Cardiac muscle cell (in vitro differentiated cells and primary cell): ENCODE data around the gene STYXL1. TPM values are rescaled to one million over a fixed set of nuclear protein-coding genes. Genes with fewer than 3 reads are reported as not detected.
"Not testable (repeated sequence)": the region's sequence is repeated elsewhere in the genome, so short reads cannot be mapped to it uniquely, and the experiment has no call there.

ENCODE experiments used
- DNase-seq, 2 donors: peaks; one replicate each; pipeline versions ENCODE4 v3.0.0 to v3.0.0-alpha.2; 2010 to 2017; ENCODE audit warnings: low read depth in 1 of 2, low spot score in 1 of 2
- H3K27ac ChIP-seq: fragments of 200-600 bp; sonication (generic); 2 replicates; pipeline ENCODE4 v1.5.1; 2016
- H3K27me3 ChIP-seq: fragments of 200-600 bp; sonication (generic); 2 replicates; pipeline ENCODE4 v1.6.0; 2016; ENCODE audit warnings: control low read depth
- H3K36me3 ChIP-seq: fragments of 200-600 bp; sonication (generic); 2 replicates; pipeline ENCODE4 v1.5.1; 2016; ENCODE audit warnings: control low read depth
- H3K4me1 ChIP-seq: fragments of 200-600 bp; sonication (generic); 2 replicates; pipeline ENCODE4 v1.8.1; 2017; ENCODE audit warnings: low read depth, mild to moderate bottlenecking, mixed run types
- H3K4me3 ChIP-seq: fragments of 200-600 bp; sonication (generic); 2 replicates; pipeline ENCODE4 v1.5.1; 2016; ENCODE audit warnings: mild to moderate bottlenecking
- H3K9me3 ChIP-seq: fragments of 200-600 bp; sonication (generic); 2 replicates; pipeline ENCODE4 v1.5.1; 2017; ENCODE audit warnings: low read depth, mild to moderate bottlenecking, control low read depth
- polyA plus RNA-seq: library from polyadenylated mRNA; unstranded; fragments of >200 nt; fragmentation: Nextera tagmentation; extraction: Ambion mirVana; gene quantifications from 2 replicates; pipeline ENCODE4 v1.2.1, GENCODE V29; 2016
- total RNA-seq: library from RNA; depleted of rRNA; stranded (reverse); fragments of >200 nt; gene quantifications from 2 replicates; pipeline ENCODE4 v1.2.3, GENCODE V29; 2016
- TF ChIP-seq, protein P1 (sequence below): IDR thresholded peaks from 2 replicates; pipeline ENCODE4 v1.5.1; 2012; ENCODE audit warnings: low read depth, mild to moderate bottlenecking, low read length

STYXL1 gene
- total and polyA plus RNA-seq, 2 experiments from 2014 or later = 66.3 to 87.8 TPM

DNA sequence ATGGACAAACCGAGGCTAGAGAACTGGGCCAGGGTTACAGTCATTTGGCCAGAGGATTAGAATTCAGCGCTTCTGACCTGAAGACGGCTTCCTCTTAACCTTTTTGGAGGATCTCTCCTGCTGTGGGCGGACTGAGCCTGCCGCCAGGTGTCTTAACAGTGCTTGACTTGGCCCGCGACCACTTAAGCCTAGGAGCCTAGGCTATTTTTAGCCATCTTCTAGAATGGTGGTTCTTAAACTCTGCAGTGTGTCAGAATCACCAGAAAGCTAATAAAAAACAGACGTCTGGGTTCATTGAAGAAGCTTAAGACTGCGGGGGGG lies 828 bp upstream of the STYXL1 start:
- Histone ChIP-seq H3K4me1 (peaks cover 15% of the 10 kb centered on the region), H3K9me3 (no peaks in the 10 kb centered on the region), H3K27ac (peak overlapping the region; percentile 87), H3K27me3 (no peaks in the 10 kb centered on the region), H3K4me3 (peak overlapping the region; percentile 67), H3K36me3 (peaks cover 7% of the 10 kb centered on the region)
- TF ChIP-seq, protein P1, sequence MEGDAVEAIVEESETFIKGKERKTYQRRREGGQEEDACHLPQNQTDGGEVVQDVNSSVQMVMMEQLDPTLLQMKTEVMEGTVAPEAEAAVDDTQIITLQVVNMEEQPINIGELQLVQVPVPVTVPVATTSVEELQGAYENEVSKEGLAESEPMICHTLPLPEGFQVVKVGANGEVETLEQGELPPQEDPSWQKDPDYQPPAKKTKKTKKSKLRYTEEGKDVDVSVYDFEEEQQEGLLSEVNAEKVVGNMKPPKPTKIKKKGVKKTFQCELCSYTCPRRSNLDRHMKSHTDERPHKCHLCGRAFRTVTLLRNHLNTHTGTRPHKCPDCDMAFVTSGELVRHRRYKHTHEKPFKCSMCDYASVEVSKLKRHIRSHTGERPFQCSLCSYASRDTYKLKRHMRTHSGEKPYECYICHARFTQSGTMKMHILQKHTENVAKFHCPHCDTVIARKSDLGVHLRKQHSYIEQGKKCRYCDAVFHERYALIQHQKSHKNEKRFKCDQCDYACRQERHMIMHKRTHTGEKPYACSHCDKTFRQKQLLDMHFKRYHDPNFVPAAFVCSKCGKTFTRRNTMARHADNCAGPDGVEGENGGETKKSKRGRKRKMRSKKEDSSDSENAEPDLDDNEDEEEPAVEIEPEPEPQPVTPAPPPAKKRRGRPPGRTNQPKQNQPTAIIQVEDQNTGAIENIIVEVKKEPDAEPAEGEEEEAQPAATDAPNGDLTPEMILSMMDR = no peak
- peak in 1 of 2 donors; percentile 75 for DNase-seq

GRCh38 chr7:76047305-76047810 lies 442 bp downstream of the STYXL1 start:
- H3K36me3 ChIP-seq = peaks cover 4% of the 10 kb centered on the region
- no peaks in the 10 kb centered on the region for H3K9me3 ChIP-seq
- no peaks in the 10 kb centered on the region for H3K27me3 ChIP-seq
- H3K4me1 ChIP-seq = peaks cover 8% of the 10 kb centered on the region
- peak overlapping the region; percentile 67 for H3K4me3 ChIP-seq
- peak in 1 of 2 donors; percentile 14 for DNase-seq
- TF ChIP-seq, protein P1 = no peak
- H3K27ac ChIP-seq = peak overlapping the region; percentile 87

GRCh38 chr7:76044375-76044865 lies 3.4 kb downstream of the STYXL1 start:
- Histone ChIP-seq H3K27ac (no peak overlapping the region), H3K27me3 (no peaks in the 10 kb centered on the region), H3K4me3 (no peak overlapping the region), H3K36me3 (no peaks in the 10 kb centered on the region), H3K4me1 (peaks cover 22% of the 10 kb centered on the region), H3K9me3 (no peaks in the 10 kb centered on the region)
- no peak for DNase-seq
- TF ChIP-seq, protein P1 = no peak

DNA sequence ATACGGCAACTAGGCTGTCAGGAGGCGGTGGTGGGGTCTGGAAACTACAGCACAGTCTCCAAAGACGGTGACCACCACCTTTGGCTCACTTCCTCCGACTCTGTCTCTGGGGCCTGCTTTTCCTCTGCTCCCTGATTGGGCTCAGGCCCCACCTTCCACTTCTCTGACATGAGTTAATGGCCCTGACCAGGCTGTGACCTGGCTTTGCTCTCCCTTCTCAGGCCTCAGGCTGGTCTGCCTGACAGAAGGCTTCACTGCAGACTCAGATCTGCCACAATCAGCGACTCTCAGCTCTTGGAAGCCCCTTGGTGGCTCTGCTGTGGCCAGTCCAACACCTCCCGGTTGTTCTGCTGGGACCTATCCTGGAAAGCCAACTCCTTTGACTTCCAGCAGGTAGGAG lies 7.7 kb downstream of the STYXL1 start:
- no peak overlapping the region for H3K4me3 ChIP-seq

GRCh38 chr7:76037310-76037709 lies 10.5 kb downstream of the STYXL1 start:
- Histone ChIP-seq H3K36me3 (no peaks in the 10 kb centered on the region), H3K4me1 (peaks cover 17% of the 10 kb centered on the region), H3K9me3 (no peaks in the 10 kb centered on the region), H3K27me3 (no peaks in the 10 kb centered on the region), H3K27ac (no peak overlapping the region), H3K4me3 (no peak overlapping the region)
- DNase-seq = peak in 1 of 2 donors; percentile 43
- TF ChIP-seq, protein P1 = no peak

More for the DNA sequence above, 7.7 kb downstream of the STYXL1 start:
- Histone ChIP-seq H3K27me3 (no peaks in the 10 kb centered on the region), H3K9me3 (no peaks in the 10 kb centered on the region), H3K36me3 (no peaks in the 10 kb centered on the region), H3K27ac (peak overlapping the region; percentile 92), H3K4me1 (peaks cover 17% of the 10 kb centered on the region)
- TF ChIP-seq, protein P1 = no peak
- DNase-seq = peak in 1 of 2 donors; percentile 86

DNA sequence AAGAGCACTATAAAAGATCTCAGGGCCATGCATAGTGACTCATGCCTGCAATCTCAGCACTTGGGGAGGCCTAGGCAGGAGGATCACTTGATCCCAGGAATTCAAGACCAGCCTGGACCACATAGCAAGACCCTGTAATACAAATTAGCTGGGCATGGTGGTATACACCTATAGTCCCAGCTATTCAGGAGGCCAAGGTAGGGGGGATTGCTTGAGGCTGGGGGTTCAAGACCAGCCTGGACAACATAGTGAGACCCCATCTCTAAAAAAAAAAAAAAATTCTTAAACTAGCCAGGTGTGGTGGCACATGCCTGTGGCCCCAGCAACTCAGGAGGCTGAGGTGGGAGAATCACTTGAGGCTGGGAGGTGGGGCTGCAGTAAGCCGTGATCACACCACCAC lies 15.8 kb downstream of the STYXL1 start:
- Histone ChIP-seq H3K4me3 (no peak overlapping the region), H3K27ac (no peak overlapping the region), H3K36me3 (peaks cover 12% of the 10 kb centered on the region), H3K9me3 (no peaks in the 10 kb centered on the region), H3K4me1 (no peaks in the 10 kb centered on the region), H3K27me3 (no peaks in the 10 kb centered on the region)
- no peak for DNase-seq
- TF ChIP-seq, protein P1 = no peak

DNA sequence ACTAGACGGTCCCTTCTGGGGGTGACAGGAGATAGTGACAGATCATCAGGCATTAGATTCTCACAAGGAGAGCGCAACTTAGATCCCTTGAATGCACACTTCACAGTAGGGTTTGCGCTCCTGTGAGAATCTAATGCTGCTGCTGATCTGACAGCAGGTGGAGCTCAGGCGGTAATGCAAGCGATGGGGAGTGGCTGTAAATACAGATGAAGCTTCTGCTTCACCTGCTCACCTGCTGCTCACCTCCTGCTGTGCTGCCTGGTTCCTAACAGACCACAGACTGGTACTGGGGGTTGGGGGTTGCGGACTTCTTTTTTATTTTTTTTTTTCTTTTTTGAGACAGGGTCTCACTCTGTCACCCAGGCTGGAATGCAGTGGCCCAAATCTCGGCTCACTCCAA lies 18.1 kb downstream of the STYXL1 start:
- not testable (repeated sequence) for DNase-seq, H3K4me1 ChIP-seq, H3K27me3 ChIP-seq, H3K4me3 ChIP-seq, H3K27ac ChIP-seq, H3K9me3 ChIP-seq
- H3K36me3 ChIP-seq = peaks cover 12% of the 10 kb centered on the region
